IMR-90 (cell line): ENCODE measurements around the gene LETM1.

ENCODE experiments used
- BHLHE40 ChIP-seq: fragments of 150-350 bp; IDR thresholded peaks from 2 replicates; pipeline ENCODE4 v1.6.1; 2016; ENCODE audit warnings: mild to moderate bottlenecking, low read depth, low read length
- CEBPB ChIP-seq: IDR thresholded peaks from 2 replicates; pipeline ENCODE4 v1.6.1; 2012; ENCODE audit warnings: low read depth, low read length, improper control_type of control experiment
- CHD1 ChIP-seq: IDR thresholded peaks from 2 replicates; pipeline ENCODE4 v1.6.1; 2012; ENCODE audit warnings: low read depth, low read length, improper control_type of control experiment
- CTCF ChIP-seq: conservative IDR thresholded peaks from 2 replicates; pipeline ENCODE4 v1.5.1; 2012; ENCODE audit warnings: mild to moderate bottlenecking, low read depth, low read length, improper control_type of control experiment
- FOS ChIP-seq: fragments of 150-350 bp; IDR thresholded peaks from 2 replicates; pipeline ENCODE4 v1.6.1; 2016; ENCODE audit warnings: low read depth, low read length
- MAFK ChIP-seq: IDR thresholded peaks from 2 replicates; pipeline ENCODE4 v1.6.1; 2012; ENCODE audit warnings: low read depth, low read length, improper control_type of control experiment
- MXI1 ChIP-seq: IDR thresholded peaks from 2 replicates; pipeline ENCODE4 v1.6.1; 2012; ENCODE audit warnings: low read depth, mild to moderate bottlenecking, low read length, moderate library complexity, borderline replicate concordance
- POLR2A ChIP-seq: IDR thresholded peaks from 2 replicates; pipeline ENCODE4 v1.6.1; 2012; ENCODE audit warnings: mild to moderate bottlenecking, low read depth, low read length
- RAD21 ChIP-seq: IDR thresholded peaks from 2 replicates; pipeline ENCODE4 v1.6.1; 2012; ENCODE audit warnings: low read length, improper control_type of control experiment
- RCOR1 ChIP-seq: IDR thresholded peaks from 2 replicates; pipeline ENCODE4 v1.6.1; 2012; ENCODE audit warnings: mild to moderate bottlenecking, low read length, improper control_type of control experiment; ENCODE audit not compliant: insufficient replicate concordance
- RFX5 ChIP-seq: IDR thresholded peaks from 2 replicates; pipeline ENCODE4 v1.8.0; 2012; ENCODE audit warnings: low read depth, mild to moderate bottlenecking, low read length, moderate library complexity
- SMC3 ChIP-seq: fragments of 150-350 bp; IDR thresholded peaks from 2 replicates; pipeline ENCODE4 v1.6.1; 2016; ENCODE audit warnings: low read depth, mild to moderate bottlenecking, antibody characterized with exemption, low read length, moderate library complexity
- USF2 ChIP-seq: fragments of 150-350 bp; IDR thresholded peaks from 2 replicates; pipeline ENCODE4 v1.6.1; 2017; ENCODE audit warnings: mild to moderate bottlenecking, antibody characterized with exemption, low read length, low read depth

GRCh38 chr4:1842339-1842895 is 13.5 kb downstream of the LETM1 start:
- TF ChIP-seq MXI1 = no peak
- no peak for TF ChIP-seq CTCF
- TF ChIP-seq BHLHE40 = no peak
- no peak for TF ChIP-seq CEBPB
- no peak for TF ChIP-seq MAFK
- TF ChIP-seq SMC3 = no peak
- no peak for TF ChIP-seq RAD21
- TF ChIP-seq RCOR1 = no peak
- TF ChIP-seq POLR2A = no peak
- no peak for TF ChIP-seq USF2
- TF ChIP-seq FOS = no peak
- no peak for TF ChIP-seq RFX5
- no peak for TF ChIP-seq CHD1
